Measurements from ENCODE around the gene SIDT2.
"Not testable (repeated sequence)": the region's sequence is repeated elsewhere in the genome, so short reads cannot be mapped to it uniquely, and the experiment has no call there.

Gene SIDT2

GRCh38 chr11:117204283-117205080 is 25.9 kb downstream of the SIDT2 start:
- DNase-seq (ENCODE audit: low spot score), result no peak

- DNase-seq (ENCODE audit: low spot score), result no peak
Measured at GRCh38 chr11:117205211-117205818, 26.8 kb downstream of the SIDT2 start.

- not testable (repeated sequence) for DNase-seq (ENCODE audit: low spot score)
Measured at GRCh38 chr11:117206111-117206510, 27.6 kb downstream of the SIDT2 start.

- not testable (repeated sequence) for DNase-seq (ENCODE audit: low spot score)
Measured at GRCh38 chr11:117206859-117207258, 28.3 kb downstream of the SIDT2 start.

- DNase-seq (ENCODE audit: low spot score), result not testable (repeated sequence)
Measured at GRCh38 chr11:117207481-117207880, 28.9 kb downstream of the SIDT2 start.

- DNase-seq (ENCODE audit: low spot score), result not testable (repeated sequence)
Measured at GRCh38 chr11:117208710-117209109, 30.2 kb downstream of the SIDT2 start.

GRCh38 chr11:117209351-117210125 is 31.0 kb downstream of the SIDT2 start:
- not testable (repeated sequence) for DNase-seq (ENCODE audit: low spot score)

GRCh38 chr11:117210620-117211019 is 32.1 kb downstream of the SIDT2 start:
- no peak for DNase-seq (ENCODE audit: low spot score)

GRCh38 chr11:117212697-117213355 is 34.3 kb downstream of the SIDT2 start:
- no peak for DNase-seq (ENCODE audit: low spot score)

- no peak for DNase-seq (ENCODE audit: low spot score)
Measured at GRCh38 chr11:117214404-117215110, 36.0 kb downstream of the SIDT2 start.

GRCh38 chr11:117217141-117218084 is 38.9 kb downstream of the SIDT2 start:
- DNase-seq (ENCODE audit: low spot score), result no peak

GRCh38 chr11:117218133-117218915 is 39.8 kb downstream of the SIDT2 start:
- DNase-seq (ENCODE audit: low spot score), result no peak

GRCh38 chr11:117219001-117219400 is 40.5 kb downstream of the SIDT2 start:
- no peak for DNase-seq (ENCODE audit: low spot score)

- no peak for DNase-seq (ENCODE audit: low spot score)
Measured at GRCh38 chr11:117219455-117219854, 40.9 kb downstream of the SIDT2 start.

- no peak for DNase-seq (ENCODE audit: low spot score)
Measured at GRCh38 chr11:117219995-117220394, 41.5 kb downstream of the SIDT2 start.

- DNase-seq (ENCODE audit: low spot score), result no peak
Measured at GRCh38 chr11:117220568-117220967, 42.0 kb downstream of the SIDT2 start.

- no peak for DNase-seq (ENCODE audit: low spot score)
Measured at GRCh38 chr11:117220999-117221774, 42.6 kb downstream of the SIDT2 start.

- no peak for DNase-seq (ENCODE audit: low spot score)
Measured at GRCh38 chr11:117221775-117222517, 43.4 kb downstream of the SIDT2 start.
